Raji (cell line): ENCODE data around the gene MRPS30.

Experiments used
- POLR2A ChIP-seq: IDR thresholded peaks from 2 replicates; pipeline ENCODE4 v1.6.1; 2011; ENCODE audit warnings: low read depth, low read length, control low read depth; ENCODE audit not compliant: insufficient read depth

Gene MRPS30

DNA sequence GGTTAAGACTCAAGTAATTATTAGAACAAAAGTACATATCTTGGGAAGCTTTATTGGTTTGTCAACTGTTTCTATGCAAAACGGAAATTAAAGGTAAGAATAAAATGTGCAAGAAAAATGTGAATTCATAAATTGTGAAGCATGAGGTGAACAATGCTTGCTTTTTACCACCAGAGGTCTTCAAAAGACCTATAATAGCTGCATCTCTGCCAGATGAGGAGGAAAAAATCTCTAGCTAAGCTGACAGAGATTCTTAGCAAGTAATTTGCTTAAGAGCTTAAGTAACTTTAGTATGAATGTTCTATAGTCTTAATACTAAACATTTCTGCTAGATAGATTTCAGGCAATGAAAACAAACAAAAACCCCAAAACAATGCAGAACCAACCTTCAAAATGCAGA is 54.1 kb downstream of the MRPS30 start:
- TF ChIP-seq POLR2A, result no peak
